ENCODE data around the gene ARHGAP33. TPM values are rescaled to one million over a fixed set of nuclear protein-coding genes. Genes with fewer than 3 reads are reported as not detected.

Gene ARHGAP33
- total and polyA plus RNA-seq, 10 of the 15 experiments (the other 5 are each of a cell fraction or from before 2014, with no cell fraction given): 0.05 to 22.9 (median 2.3) TPM; not detected in 1

DNA sequence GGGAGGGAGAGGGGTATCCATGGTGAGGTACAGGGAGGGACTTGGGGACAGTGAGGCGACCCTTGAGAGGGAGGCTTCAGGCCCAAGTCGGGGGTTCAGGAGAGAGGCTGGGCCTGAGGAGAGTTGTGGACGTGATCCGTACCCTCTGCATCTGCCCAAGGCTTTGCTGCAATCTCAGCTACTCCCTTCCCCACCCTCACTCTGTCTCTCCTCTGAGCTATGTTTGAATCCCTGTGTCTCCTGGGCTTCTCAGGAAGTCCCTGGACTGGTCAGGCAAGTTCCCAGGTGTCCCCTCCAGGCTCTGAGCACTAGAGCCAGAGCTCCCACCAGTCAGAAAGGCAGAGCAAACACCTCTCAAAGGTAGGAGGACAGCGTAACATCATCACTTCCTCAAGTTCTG is 25.2 kb upstream of the ARHGAP33 start:
- no peaks in the 10 kb centered on the region for H3K9me3 ChIP-seq (replicated peaks; ENCODE audit: control insufficient read depth, insufficient read depth, low read length)
- no peak overlapping the region for H3K27ac ChIP-seq (ENCODE audit: control insufficient read depth, insufficient read depth)
- no peak overlapping the region for H2AFZ ChIP-seq (ENCODE audit: control insufficient read depth, low read depth, low read length)
- POLR2A ChIA-PET: interaction anchor here (0.6 to 1.5 kb wide), 4 partner anchors 7 to 174 kb away, joined by 3 to 5 read pairs (median 3); no protein-coding TSS in a partner anchor
- H3K36me3 ChIP-seq (ENCODE audit: control insufficient read depth in 2 of 2, insufficient read depth in 2 of 2, low read length in 1 of 2): peaks cover 0 to 2% of the 10 kb centered on the region in 2 experiments; a peak in 2 of 4 replicates
- CTCF ChIA-PET: no interaction called here
- ATAC-seq (no peak), DNase-seq (ENCODE audit: low read depth, low spot score) (no peak), FAIRE-seq (no peak)
- RAD21 ChIA-PET (ENCODE audit: unreplicated experiment): interaction anchor here (0.8 kb wide), 1 partner anchor 130 kb away, joined by 4 read pairs; no protein-coding TSS in a partner anchor
- H3K9ac ChIP-seq (ENCODE audit: control insufficient read depth, insufficient read depth, low read length): no peak overlapping the region
- no peak for TF ChIP-seq SKIL (IDR thresholded peaks at IDR 0.05; ENCODE audit: low read depth, poor library complexity, severe bottlenecking)
- no peak for TF ChIP-seq NFIC (IDR thresholded peaks at IDR 0.05; ENCODE audit: low read depth, low read length)
- no peak for TF ChIP-seq PAX5 (IDR thresholded peaks at IDR 0.05; ENCODE audit: borderline replicate concordance, low read depth, low read length)
- TF ChIP-seq SMAD5 (IDR thresholded peaks at IDR 0.05; ENCODE audit: low read depth): no peak
- TF ChIP-seq YBX1 (IDR thresholded peaks at IDR 0.05): no peak
- TF ChIP-seq RCOR1 (conservative IDR thresholded peaks at IDR 0.05; ENCODE audit: low read depth, low read length): no peak
- TF ChIP-seq MXI1 (IDR thresholded peaks at IDR 0.05; ENCODE audit: low read depth, low read length): no peak
- TF ChIP-seq SUPT20H (IDR thresholded peaks at IDR 0.05; ENCODE audit: borderline replicate concordance, control insufficient read depth, low read depth, low read length): no peak
- TF ChIP-seq, protein P1, sequence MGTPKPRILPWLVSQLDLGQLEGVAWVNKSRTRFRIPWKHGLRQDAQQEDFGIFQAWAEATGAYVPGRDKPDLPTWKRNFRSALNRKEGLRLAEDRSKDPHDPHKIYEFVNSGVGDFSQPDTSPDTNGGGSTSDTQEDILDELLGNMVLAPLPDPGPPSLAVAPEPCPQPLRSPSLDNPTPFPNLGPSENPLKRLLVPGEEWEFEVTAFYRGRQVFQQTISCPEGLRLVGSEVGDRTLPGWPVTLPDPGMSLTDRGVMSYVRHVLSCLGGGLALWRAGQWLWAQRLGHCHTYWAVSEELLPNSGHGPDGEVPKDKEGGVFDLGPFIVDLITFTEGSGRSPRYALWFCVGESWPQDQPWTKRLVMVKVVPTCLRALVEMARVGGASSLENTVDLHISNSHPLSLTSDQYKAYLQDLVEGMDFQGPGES (IDR thresholded peaks at IDR 0.05): no peak
- TF ChIP-seq ATF7 (IDR thresholded peaks at IDR 0.05; ENCODE audit: low read depth): no peak
- TF ChIP-seq ZNF217 (IDR thresholded peaks at IDR 0.05): no peak
- TF ChIP-seq POLR2AphosphoS2 (IDR thresholded peaks at IDR 0.05; ENCODE audit: low read depth, low read length): no peak
- no peak for TF ChIP-seq SRF (IDR thresholded peaks at IDR 0.05; ENCODE audit: low read depth in 2 of 2, low read length in 2 of 2)
- no peak for TF ChIP-seq SP1 (IDR thresholded peaks at IDR 0.05; ENCODE audit: low read depth, low read length)
- TF ChIP-seq ELK1 (IDR thresholded peaks at IDR 0.05; ENCODE audit: low read depth, low read length): no peak
- TF ChIP-seq ZBED1 (IDR thresholded peaks at IDR 0.05; ENCODE audit: borderline replicate concordance): no peak
- TF ChIP-seq EP300 (IDR thresholded peaks at IDR 0.05; ENCODE audit: borderline replicate concordance in 1 of 2, control insufficient read depth in 1 of 2, low read depth in 2 of 2, low read length in 2 of 2): no peak
- TF ChIP-seq RUNX3 (IDR thresholded peaks at IDR 0.05; ENCODE audit: low read length): no peak
- no peak for TF ChIP-seq ZNF274 (IDR thresholded peaks at IDR 0.05; ENCODE audit: insufficient read depth, insufficient read length)
- intact Hi-C loops (cut with micrococcal nuclease; ENCODE audit: unreplicated experiment) (no loop called here), in situ Hi-C loops (cut with MboI) (no loop called here)
- SMC1A ChIA-PET (ENCODE audit: uncharacterized antibody, unreplicated experiment): no interaction called here
- no peak overlapping the region for H3K4me3 ChIP-seq
- WGBS (ENCODE audit: insufficient coverage, insufficient replicate concordance, low lambda C conversion rate, missing lambda C conversion rate): 91% methylated on average over 5 of the region's 5 CpGs
- H3K79me2 ChIP-seq (ENCODE audit: control insufficient read depth, insufficient read depth, low read length): peaks cover 9% of the 10 kb centered on the region
- H4K20me1 ChIP-seq (ENCODE audit: control insufficient read depth, insufficient read depth): no peaks in the 10 kb centered on the region
- H3K4me2 ChIP-seq (ENCODE audit: control insufficient read depth, insufficient read depth): no peak overlapping the region
- H3K4me1 ChIP-seq (ENCODE audit: control insufficient read depth, insufficient read depth, low read length): peaks cover 8% of the 10 kb centered on the region; the same call in 1 of the 2 replicates
- no peaks in the 10 kb centered on the region for H3K27me3 ChIP-seq (replicated peaks in 1 of 2; ENCODE audit: control insufficient read depth in 2 of 2, insufficient read depth in 2 of 2, low read length in 1 of 2)
- no TSS peak for BruUV-seq (replicated peaks)
